Erythroblast (primary cell): ENCODE results near the gene KIAA1671.

Experiments used
- GATA1 ChIP-seq: IDR thresholded peaks from 2 replicates; pipeline ENCODE4 v1.6.1; 2011; ENCODE audit warnings: low read depth, mild to moderate bottlenecking, control low read depth, low read length, moderate library complexity
- POLR2A ChIP-seq: IDR thresholded peaks from 2 replicates; pipeline ENCODE4 v1.6.1; 2011; ENCODE audit warnings: mild to moderate bottlenecking, low read length

DNA sequence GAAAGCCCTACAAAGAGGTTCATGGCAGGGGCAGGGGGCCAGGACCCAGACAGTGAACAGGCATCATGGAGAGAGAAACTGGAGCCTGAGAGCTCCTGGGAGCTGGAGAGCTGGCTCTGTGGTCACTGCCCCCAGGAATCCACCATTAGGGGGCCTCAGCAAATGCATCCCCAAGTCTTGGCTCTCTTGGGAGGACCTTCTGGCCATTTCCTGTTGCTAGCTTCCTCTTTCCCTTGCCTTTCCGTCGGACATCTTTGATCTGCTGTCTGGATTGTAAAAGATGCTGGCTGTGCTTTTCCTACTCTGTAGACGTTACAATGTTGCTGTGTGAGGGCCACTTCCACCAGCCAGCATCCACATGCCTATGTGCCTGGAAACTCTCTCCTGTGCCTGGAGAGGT is 259.8 kb downstream of the KIAA1671 start:
- TF ChIP-seq POLR2A (no peak), GATA1 (no peak)
